ENCODE data around the gene MSMB. TPM values are rescaled to one million over a fixed set of nuclear protein-coding genes. Genes with fewer than 3 reads are reported as not detected.

Gene MSMB
- polyA plus RNA-seq, 1 of the 3 experiments (the other 2 are of a cell fraction): not detected

DNA sequence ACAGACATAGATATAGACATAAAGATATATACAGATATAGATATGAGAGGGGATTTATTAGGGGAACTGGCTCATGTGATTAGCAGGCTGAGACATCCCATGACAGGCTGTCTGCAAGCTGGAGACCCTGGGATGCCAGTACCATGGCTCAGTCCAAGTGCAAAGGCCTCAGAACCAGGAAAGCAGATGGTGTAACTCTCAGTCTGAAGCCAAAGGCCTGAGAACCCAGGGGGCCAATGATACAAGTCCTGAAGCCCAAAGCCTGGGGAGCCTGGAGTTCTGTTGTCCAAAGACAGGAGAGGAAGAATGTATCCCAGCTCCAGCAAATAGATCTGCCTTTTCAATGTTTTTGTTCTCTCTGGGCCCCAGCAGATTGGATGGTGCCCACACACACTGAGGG lies 21.1 kb downstream of the MSMB start:
- Histone ChIP-seq H3K27ac (ENCODE audit: low read depth in 2 of 2, low read length in 1 of 2) (no peak overlapping the region), H3K79me2 (ENCODE audit: insufficient read depth) (peaks cover 95% of the 10 kb centered on the region), H2AFZ (ENCODE audit: low read depth) (no peak overlapping the region), H3K36me3 (replicated peaks in 1 of 2; ENCODE audit: control insufficient read depth in 1 of 2, insufficient read depth in 2 of 2, low read length in 1 of 2) (peaks cover 0 to 5% of the 10 kb centered on the region in 2 experiments), H3K4me3 (ENCODE audit: low read depth in 2 of 2, low read length in 1 of 2) (no peak overlapping the region), H4K20me1 (ENCODE audit: insufficient read depth) (peaks cover 31% of the 10 kb centered on the region), H3K9me2 (no peaks in the 10 kb centered on the region), H3K9me3 (no peaks in the 10 kb centered on the region), H3K4me2 (no peak overlapping the region), H3K4me1 (ENCODE audit: control insufficient read depth in 1 of 2, insufficient read depth in 2 of 2, low read depth in 1 of 2, low read length in 1 of 2) (peaks cover 4 to 17% of the 10 kb centered on the region in 2 experiments; a peak in 3 of 4 replicates), H3F3A (replicated peaks; ENCODE audit: insufficient read depth) (peaks cover 20% of the 10 kb centered on the region), H3K9ac (no peak overlapping the region), H3K27me3 (ENCODE audit: insufficient read depth) (no peaks in the 10 kb centered on the region)
- ChIA-PET POLR2A (no interaction called here), CTCF (no interaction called here)
- DNase-seq: no peak
- TF ChIP-seq SMC3 (IDR thresholded peaks at IDR 0.05; ENCODE audit: low read depth, low read length) (no peak), FOSL2 (IDR thresholded peaks at IDR 0.05; ENCODE audit: borderline replicate concordance, low read depth) (no peak), RAD21 (IDR thresholded peaks at IDR 0.05; ENCODE audit: low read length) (no peak)
- TF ChIP-seq, protein P1, sequence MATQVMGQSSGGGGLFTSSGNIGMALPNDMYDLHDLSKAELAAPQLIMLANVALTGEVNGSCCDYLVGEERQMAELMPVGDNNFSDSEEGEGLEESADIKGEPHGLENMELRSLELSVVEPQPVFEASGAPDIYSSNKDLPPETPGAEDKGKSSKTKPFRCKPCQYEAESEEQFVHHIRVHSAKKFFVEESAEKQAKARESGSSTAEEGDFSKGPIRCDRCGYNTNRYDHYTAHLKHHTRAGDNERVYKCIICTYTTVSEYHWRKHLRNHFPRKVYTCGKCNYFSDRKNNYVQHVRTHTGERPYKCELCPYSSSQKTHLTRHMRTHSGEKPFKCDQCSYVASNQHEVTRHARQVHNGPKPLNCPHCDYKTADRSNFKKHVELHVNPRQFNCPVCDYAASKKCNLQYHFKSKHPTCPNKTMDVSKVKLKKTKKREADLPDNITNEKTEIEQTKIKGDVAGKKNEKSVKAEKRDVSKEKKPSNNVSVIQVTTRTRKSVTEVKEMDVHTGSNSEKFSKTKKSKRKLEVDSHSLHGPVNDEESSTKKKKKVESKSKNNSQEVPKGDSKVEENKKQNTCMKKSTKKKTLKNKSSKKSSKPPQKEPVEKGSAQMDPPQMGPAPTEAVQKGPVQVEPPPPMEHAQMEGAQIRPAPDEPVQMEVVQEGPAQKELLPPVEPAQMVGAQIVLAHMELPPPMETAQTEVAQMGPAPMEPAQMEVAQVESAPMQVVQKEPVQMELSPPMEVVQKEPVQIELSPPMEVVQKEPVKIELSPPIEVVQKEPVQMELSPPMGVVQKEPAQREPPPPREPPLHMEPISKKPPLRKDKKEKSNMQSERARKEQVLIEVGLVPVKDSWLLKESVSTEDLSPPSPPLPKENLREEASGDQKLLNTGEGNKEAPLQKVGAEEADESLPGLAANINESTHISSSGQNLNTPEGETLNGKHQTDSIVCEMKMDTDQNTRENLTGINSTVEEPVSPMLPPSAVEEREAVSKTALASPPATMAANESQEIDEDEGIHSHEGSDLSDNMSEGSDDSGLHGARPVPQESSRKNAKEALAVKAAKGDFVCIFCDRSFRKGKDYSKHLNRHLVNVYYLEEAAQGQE (IDR thresholded peaks at IDR 0.05; ENCODE audit: low read depth, low read length): no peak
- TF ChIP-seq, protein P2, sequence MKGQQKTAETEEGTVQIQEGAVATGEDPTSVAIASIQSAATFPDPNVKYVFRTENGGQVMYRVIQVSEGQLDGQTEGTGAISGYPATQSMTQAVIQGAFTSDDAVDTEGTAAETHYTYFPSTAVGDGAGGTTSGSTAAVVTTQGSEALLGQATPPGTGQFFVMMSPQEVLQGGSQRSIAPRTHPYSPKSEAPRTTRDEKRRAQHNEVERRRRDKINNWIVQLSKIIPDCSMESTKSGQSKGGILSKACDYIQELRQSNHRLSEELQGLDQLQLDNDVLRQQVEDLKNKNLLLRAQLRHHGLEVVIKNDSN (IDR thresholded peaks at IDR 0.05; ENCODE audit: borderline replicate concordance, low read depth): no peak
- TF ChIP-seq, protein P3, sequence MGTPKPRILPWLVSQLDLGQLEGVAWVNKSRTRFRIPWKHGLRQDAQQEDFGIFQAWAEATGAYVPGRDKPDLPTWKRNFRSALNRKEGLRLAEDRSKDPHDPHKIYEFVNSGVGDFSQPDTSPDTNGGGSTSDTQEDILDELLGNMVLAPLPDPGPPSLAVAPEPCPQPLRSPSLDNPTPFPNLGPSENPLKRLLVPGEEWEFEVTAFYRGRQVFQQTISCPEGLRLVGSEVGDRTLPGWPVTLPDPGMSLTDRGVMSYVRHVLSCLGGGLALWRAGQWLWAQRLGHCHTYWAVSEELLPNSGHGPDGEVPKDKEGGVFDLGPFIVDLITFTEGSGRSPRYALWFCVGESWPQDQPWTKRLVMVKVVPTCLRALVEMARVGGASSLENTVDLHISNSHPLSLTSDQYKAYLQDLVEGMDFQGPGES (IDR thresholded peaks at IDR 0.05; ENCODE audit: low read depth, low read length): no peak

DNA sequence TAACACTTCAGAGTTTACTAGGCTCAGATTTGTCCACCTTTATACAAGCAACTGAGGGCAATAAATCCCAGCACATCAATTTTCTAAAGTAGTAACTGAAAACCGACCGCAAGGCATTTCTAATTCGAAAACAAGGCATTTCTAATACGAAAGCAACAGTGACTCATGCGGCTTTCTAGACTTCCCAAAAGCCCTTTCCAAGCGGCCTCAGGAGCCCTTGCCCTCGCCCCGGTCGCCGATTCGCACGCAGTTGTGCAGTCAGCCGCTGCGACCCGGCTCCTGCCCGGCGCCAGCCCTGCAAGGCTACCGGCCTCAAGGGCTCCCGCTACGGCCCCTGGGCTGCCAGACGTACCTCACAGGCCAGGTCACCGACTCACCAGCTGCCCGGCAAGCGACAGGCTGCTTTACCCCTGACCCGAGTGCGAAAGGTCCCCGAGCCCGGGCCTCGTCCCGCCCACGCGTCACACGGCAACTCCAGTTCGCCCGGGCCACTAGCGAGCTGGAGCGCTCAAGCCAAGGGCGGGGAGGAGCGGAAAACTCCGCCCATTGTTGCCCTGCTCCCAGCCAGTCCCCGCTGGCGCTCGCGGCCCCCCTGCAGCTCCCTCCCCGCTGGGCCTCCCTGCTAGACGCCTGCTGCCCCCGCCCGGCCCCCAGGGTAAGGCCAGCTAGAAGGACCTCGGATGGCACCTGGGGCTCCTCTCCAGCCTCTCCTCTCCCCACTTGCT lies 22.9 kb downstream of the MSMB start:
- Histone ChIP-seq H4K20me1 (ENCODE audit: insufficient read depth) (peaks cover 45% of the 10 kb centered on the region), H3K4me2 (peak overlapping the region; percentile 85), H3K27me3 (ENCODE audit: insufficient read depth) (no peaks in the 10 kb centered on the region), H3K4me1 (ENCODE audit: control insufficient read depth in 1 of 2, insufficient read depth in 2 of 2, low read depth in 1 of 2, low read length in 1 of 2) (peaks cover 8 to 18% of the 10 kb centered on the region in 2 experiments), H3K36me3 (replicated peaks in 1 of 2; ENCODE audit: control insufficient read depth in 1 of 2, insufficient read depth in 2 of 2, low read length in 1 of 2) (peaks cover 5 to 6% of the 10 kb centered on the region in 2 experiments), H3F3A (replicated peaks; ENCODE audit: insufficient read depth) (peaks cover 14% of the 10 kb centered on the region), H3K4me3 (ENCODE audit: low read depth in 2 of 2, low read length in 1 of 2) (peak overlapping the region; percentile 79 to 82), H2AFZ (ENCODE audit: low read depth) (peak overlapping the region; percentile 75), H3K27ac (ENCODE audit: low read depth in 2 of 2, low read length in 1 of 2) (peak overlapping the region; percentile 71 to 86), H3K9ac (peak overlapping the region; percentile 68), H3K79me2 (ENCODE audit: insufficient read depth) (peaks cover 95% of the 10 kb centered on the region), H3K9me2 (no peaks in the 10 kb centered on the region), H3K9me3 (no peaks in the 10 kb centered on the region)
- ChIA-PET POLR2A (interaction anchor here (0.8 kb wide), 1 partner anchor 18 kb away, joined by 3 read pairs; no protein-coding TSS in a partner anchor), CTCF (no interaction called here)
- peak; percentile 94 for DNase-seq
- 3% methylated on average over 23 of the region's 49 CpGs for WGBS (ENCODE audit: low lambda C conversion rate)
- TF ChIP-seq, protein P4, sequence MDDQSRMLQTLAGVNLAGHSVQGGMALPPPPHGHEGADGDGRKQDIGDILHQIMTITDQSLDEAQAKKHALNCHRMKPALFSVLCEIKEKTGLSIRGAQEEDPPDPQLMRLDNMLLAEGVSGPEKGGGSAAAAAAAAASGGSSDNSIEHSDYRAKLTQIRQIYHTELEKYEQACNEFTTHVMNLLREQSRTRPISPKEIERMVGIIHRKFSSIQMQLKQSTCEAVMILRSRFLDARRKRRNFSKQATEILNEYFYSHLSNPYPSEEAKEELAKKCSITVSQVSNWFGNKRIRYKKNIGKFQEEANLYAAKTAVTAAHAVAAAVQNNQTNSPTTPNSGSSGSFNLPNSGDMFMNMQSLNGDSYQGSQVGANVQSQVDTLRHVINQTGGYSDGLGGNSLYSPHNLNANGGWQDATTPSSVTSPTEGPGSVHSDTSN (IDR thresholded peaks at IDR 0.05): 0 out of 2 replicates have a peak, but pooled peaks have one; percentile 11
- TF ChIP-seq FOSL2 (IDR thresholded peaks at IDR 0.05; ENCODE audit: borderline replicate concordance, low read depth) (peak; percentile 39; the same call in 1 of the 2 replicates), TCF12 (IDR thresholded peaks at IDR 0.05) (no peak), MXI1 (IDR thresholded peaks at IDR 0.05; ENCODE audit: low read depth, low read length) (peak; percentile 75; the same call in 1 of the 2 replicates), YY1 (IDR thresholded peaks at IDR 0.05; ENCODE audit: low read depth) (no peak), FOXM1 (IDR thresholded peaks at IDR 0.05; ENCODE audit: low read depth) (no peak), JUND (IDR thresholded peaks at IDR 0.05) (peak; percentile 15; the same call in 1 of the 2 replicates)
- TF ChIP-seq, protein P5, sequence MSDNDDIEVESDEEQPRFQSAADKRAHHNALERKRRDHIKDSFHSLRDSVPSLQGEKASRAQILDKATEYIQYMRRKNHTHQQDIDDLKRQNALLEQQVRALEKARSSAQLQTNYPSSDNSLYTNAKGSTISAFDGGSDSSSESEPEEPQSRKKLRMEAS (IDR thresholded peaks at IDR 0.05; ENCODE audit: low read depth): 0 out of 2 replicates have a peak, but pooled peaks have one; percentile 38
- TF ChIP-seq, protein P6, sequence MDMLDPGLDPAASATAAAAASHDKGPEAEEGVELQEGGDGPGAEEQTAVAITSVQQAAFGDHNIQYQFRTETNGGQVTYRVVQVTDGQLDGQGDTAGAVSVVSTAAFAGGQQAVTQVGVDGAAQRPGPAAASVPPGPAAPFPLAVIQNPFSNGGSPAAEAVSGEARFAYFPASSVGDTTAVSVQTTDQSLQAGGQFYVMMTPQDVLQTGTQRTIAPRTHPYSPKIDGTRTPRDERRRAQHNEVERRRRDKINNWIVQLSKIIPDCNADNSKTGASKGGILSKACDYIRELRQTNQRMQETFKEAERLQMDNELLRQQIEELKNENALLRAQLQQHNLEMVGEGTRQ (IDR thresholded peaks at IDR 0.05; ENCODE audit: borderline replicate concordance, low read depth, low read length): no peak
- TF ChIP-seq, protein P7, sequence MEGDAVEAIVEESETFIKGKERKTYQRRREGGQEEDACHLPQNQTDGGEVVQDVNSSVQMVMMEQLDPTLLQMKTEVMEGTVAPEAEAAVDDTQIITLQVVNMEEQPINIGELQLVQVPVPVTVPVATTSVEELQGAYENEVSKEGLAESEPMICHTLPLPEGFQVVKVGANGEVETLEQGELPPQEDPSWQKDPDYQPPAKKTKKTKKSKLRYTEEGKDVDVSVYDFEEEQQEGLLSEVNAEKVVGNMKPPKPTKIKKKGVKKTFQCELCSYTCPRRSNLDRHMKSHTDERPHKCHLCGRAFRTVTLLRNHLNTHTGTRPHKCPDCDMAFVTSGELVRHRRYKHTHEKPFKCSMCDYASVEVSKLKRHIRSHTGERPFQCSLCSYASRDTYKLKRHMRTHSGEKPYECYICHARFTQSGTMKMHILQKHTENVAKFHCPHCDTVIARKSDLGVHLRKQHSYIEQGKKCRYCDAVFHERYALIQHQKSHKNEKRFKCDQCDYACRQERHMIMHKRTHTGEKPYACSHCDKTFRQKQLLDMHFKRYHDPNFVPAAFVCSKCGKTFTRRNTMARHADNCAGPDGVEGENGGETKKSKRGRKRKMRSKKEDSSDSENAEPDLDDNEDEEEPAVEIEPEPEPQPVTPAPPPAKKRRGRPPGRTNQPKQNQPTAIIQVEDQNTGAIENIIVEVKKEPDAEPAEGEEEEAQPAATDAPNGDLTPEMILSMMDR (IDR thresholded peaks at IDR 0.05): peak; percentile 49
